K562 (cell line): ENCODE results near the gene FGF23.

Source experiments
- CC2D1A ChIP-seq: fragments of 450-650 bp; IDR thresholded peaks from 2 replicates; pipeline ENCODE4 v1.6.1; 2017; ENCODE audit warnings: mild to moderate bottlenecking
- CHD2 ChIP-seq: IDR thresholded peaks from 2 replicates; pipeline ENCODE4 v1.6.1; 2011; ENCODE audit warnings: low read depth, low read length
- CTCF ChIP-seq, 3 experiments: IDR thresholded peaks in 2 of 3; conservative IDR thresholded peaks in 1 of 3; 2 replicates each; pipeline ENCODE4 v1.5.1; 2011 to 2012; ENCODE audit warnings: low read length in 3 of 3, mild to moderate bottlenecking in 3 of 3, control low read depth in 2 of 3, improper control_type of control experiment in 1 of 3, inconsistent platforms in 1 of 3, low read depth in 1 of 3, mixed read lengths in 1 of 3, moderate library complexity in 1 of 3; ENCODE audit not compliant: insufficient read depth in 2 of 3
- EZH2 ChIP-seq: IDR thresholded peaks from 2 replicates; pipeline ENCODE4 v1.6.1; 2012; ENCODE audit warnings: low read depth, mild to moderate bottlenecking, inconsistent platforms, low read length, borderline replicate concordance
- OTX1 ChIP-seq: fragments of 450-650 bp; formaldehyde crosslinking; IDR thresholded peaks from 2 replicates; pipeline ENCODE4 v1.4.0; 2022; ENCODE audit warnings: mild to moderate bottlenecking
- POLR2A ChIP-seq: fragments of 450-650 bp; conservative IDR thresholded peaks from 2 replicates; pipeline ENCODE4 v1.6.1; 2016
- RBM17 ChIP-seq: fragments of 200-400 bp; formaldehyde crosslinking; IDR thresholded peaks from 2 replicates; pipeline ENCODE4 v1.6.1; 2017; ENCODE audit warnings: low read depth, mild to moderate bottlenecking, low read length, borderline replicate concordance
- RNF219 ChIP-seq: fragments of 250-450 bp; sonication (Bioruptor Pico); IDR thresholded peaks from 2 replicates; pipeline ENCODE4 v1.5.0; 2022; ENCODE audit warnings: mild to moderate bottlenecking
- SP1 ChIP-seq: sonication (generic); formaldehyde crosslinking; IDR thresholded peaks from 2 replicates; pipeline ENCODE4 v1.8.1; 2022; ENCODE audit warnings: mild to moderate bottlenecking, missing genetic modification reagents
- SP2 ChIP-seq: IDR thresholded peaks from 2 replicates; pipeline ENCODE4 v1.6.1; 2011; ENCODE audit warnings: mild to moderate bottlenecking, low read depth, low read length, moderate library complexity; ENCODE audit not compliant: poor library complexity, severe bottlenecking; ENCODE audit errors: extremely low read depth
- SREBF2 ChIP-seq: sonication (generic); formaldehyde crosslinking; IDR thresholded peaks from 2 replicates; pipeline ENCODE4 v1.4.0; 2020; ENCODE audit warnings: mild to moderate bottlenecking, missing genetic modification reagents
- TCF7 ChIP-seq: sonication (generic); IDR thresholded peaks from 2 replicates; pipeline ENCODE4 v1.6.1; 2016; ENCODE audit warnings: antibody characterized with exemption, borderline replicate concordance
- TFAP4 ChIP-seq: sonication (generic); formaldehyde crosslinking; IDR thresholded peaks from 2 replicates; pipeline ENCODE4 v1.8.0; 2022; ENCODE audit warnings: missing genetic modification reagents, mild to moderate bottlenecking, moderate library complexity, borderline replicate concordance
- ZNF354B ChIP-seq: fragments of 250-450 bp; sonication (Bioruptor Pico); IDR thresholded peaks from 2 replicates; pipeline ENCODE4 v1.4.0; 2020

GRCh38 chr12:4388032-4388431 is 8.5 kb upstream of the FGF23 start:
- no peak for TF ChIP-seq CTCF (IDR thresholded peaks at IDR 0.05 in 2 of 3, conservative IDR thresholded peaks at IDR 0.05 in 1 of 3; ENCODE audit: insufficient read depth in 2 of 3, low read depth in 1 of 3, low read length in 3 of 3)
- TF ChIP-seq TFAP4, result no peak
- TF ChIP-seq CHD2, result no peak
- no peak for TF ChIP-seq CC2D1A
- TF ChIP-seq TCF7, result no peak
- TF ChIP-seq ZNF354B (CRISPR knock-in tag), result no peak
- no peak for TF ChIP-seq RBM17
- TF ChIP-seq POLR2A, result no peak
- TF ChIP-seq OTX1 (CRISPR knock-in tag), result no peak
- no peak for TF ChIP-seq SP2
- no peak for TF ChIP-seq RNF219 (CRISPR knock-in tag)
- no peak for TF ChIP-seq SP1 (CRISPR knock-in tag)
- no peak for TF ChIP-seq EZH2
- TF ChIP-seq SREBF2, result no peak
